Neural crest cell (in vitro differentiated cells): ENCODE data around the gene SEMA4C. TPM values are rescaled to one million over a fixed set of nuclear protein-coding genes. Genes with fewer than 3 reads are reported as not detected.

Experiments
- DNase-seq: peaks from one replicate; pipeline ENCODE4 v3.0.0; 2021; ENCODE audit warnings: low read depth, mixed read lengths, low spot score
- H3K27ac Mint-ChIP-seq: one replicate; pipeline ENCODE4 v1.8.0; 2021; ENCODE audit warnings: mild to moderate bottlenecking, mixed read lengths; ENCODE audit not compliant: unreplicated experiment
- H3K27me3 Mint-ChIP-seq: 2 replicates; pipeline ENCODE4 v1.8.0; 2021; ENCODE audit warnings: low read depth, mild to moderate bottlenecking, mixed read lengths
- H3K36me3 Mint-ChIP-seq: 2 replicates; pipeline ENCODE4 v1.8.0; 2021; ENCODE audit warnings: low read depth, mild to moderate bottlenecking, mixed read lengths
- H3K4me1 Mint-ChIP-seq: 2 replicates; pipeline ENCODE4 v1.8.0; 2021; ENCODE audit warnings: mixed read lengths
- H3K4me3 Mint-ChIP-seq: one replicate; pipeline ENCODE4 v1.8.0; 2021; ENCODE audit warnings: mild to moderate bottlenecking, mixed read lengths
- H3K9me3 Mint-ChIP-seq: 2 replicates; pipeline ENCODE4 v1.8.0; 2021; ENCODE audit warnings: mixed read lengths
- total RNA-seq: library from RNA; stranded (reverse); gene quantifications from 2 replicates; pipeline ENCODE4 v1.2.1, GENCODE V29; 2021
- TF ChIP-seq, protein P1 (sequence below): fragments of 200-600 bp; sonication (generic); conservative IDR thresholded peaks from 2 replicates; pipeline ENCODE4 v1.5.0; 2021; ENCODE audit warnings: antibody characterized with exemption, mild to moderate bottlenecking

SEMA4C gene
- total RNA-seq, 1 donor from 2014 or later = 103 TPM

DNA sequence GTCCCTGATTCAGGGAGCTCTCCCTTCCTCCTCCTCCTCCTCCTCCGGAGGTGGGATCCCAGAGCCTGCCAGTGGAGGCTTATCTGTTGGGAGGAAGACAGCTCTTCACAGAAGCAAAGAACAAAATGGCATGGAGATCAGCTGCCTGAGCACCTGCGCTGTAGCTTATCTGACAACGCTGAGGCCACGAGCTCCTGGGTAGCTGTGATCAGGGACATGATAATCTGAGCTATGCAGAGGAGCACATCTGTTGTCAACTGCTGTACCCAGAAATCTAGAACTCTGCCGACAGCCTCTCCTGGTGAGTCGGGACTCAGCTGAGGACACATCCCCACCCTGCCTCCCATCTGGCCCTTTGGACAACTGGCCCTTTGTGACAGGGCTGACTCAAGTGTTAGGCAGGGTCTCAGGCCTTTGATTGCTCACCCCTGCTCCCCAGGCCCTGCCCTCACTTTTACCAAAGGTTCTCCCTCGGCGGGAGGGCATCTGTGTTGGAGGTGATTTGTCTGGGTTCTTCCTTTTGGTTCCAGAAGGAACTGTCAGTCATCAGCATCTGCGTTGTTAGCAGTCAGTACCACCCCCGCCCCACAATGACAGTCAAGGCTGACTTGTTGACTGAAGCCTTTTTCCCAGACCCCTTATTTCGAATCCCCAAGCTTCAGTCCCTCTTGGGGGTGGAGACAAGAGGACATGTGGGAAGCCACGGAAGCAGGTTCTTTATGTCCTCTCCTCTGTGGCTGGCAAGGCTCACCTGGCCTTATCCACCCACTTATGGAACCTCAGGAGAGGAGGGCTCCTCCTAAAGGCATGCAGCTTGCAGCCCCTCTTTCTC, 59.7 kb downstream of the SEMA4C start:
- Mint-ChIP-seq H3K36me3 (peaks cover 10% of the 10 kb centered on the region), H3K9me3 (no peaks in the 10 kb centered on the region), H3K4me3 (no peak overlapping the region), H3K27ac (peak overlapping the region; percentile 6), H3K27me3 (no peaks in the 10 kb centered on the region), H3K4me1 (peaks cover 16% of the 10 kb centered on the region)
- TF ChIP-seq, protein P1, sequence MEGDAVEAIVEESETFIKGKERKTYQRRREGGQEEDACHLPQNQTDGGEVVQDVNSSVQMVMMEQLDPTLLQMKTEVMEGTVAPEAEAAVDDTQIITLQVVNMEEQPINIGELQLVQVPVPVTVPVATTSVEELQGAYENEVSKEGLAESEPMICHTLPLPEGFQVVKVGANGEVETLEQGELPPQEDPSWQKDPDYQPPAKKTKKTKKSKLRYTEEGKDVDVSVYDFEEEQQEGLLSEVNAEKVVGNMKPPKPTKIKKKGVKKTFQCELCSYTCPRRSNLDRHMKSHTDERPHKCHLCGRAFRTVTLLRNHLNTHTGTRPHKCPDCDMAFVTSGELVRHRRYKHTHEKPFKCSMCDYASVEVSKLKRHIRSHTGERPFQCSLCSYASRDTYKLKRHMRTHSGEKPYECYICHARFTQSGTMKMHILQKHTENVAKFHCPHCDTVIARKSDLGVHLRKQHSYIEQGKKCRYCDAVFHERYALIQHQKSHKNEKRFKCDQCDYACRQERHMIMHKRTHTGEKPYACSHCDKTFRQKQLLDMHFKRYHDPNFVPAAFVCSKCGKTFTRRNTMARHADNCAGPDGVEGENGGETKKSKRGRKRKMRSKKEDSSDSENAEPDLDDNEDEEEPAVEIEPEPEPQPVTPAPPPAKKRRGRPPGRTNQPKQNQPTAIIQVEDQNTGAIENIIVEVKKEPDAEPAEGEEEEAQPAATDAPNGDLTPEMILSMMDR = no peak
- no peak for DNase-seq

Other genes starting within 250 kb of the SEMA4C start
- 57.7 and 58.8 TPM in 2 replicates for gene KANSL3, start 231.8 kb downstream of the SEMA4C start, total RNA-seq
- 0.57 and 0.89 TPM in 2 replicates for gene FER1L5, start 227.3 kb downstream of the SEMA4C start, total RNA-seq
- gene LMAN2L, start 130.0 kb downstream of the SEMA4C start, total RNA-seq = 25.7 and 25.8 TPM in 2 replicates
- gene CNNM4, start 109.2 kb downstream of the SEMA4C start, total RNA-seq = 11.8 and 14.4 TPM in 2 replicates
- gene CNNM3, start 53.8 kb downstream of the SEMA4C start, total RNA-seq = 32.6 and 33.9 TPM in 2 replicates
- 9.3 and 11.4 TPM in 2 replicates for gene ANKRD23, start 26.1 kb downstream of the SEMA4C start, total RNA-seq
- gene ANKRD39, start 12.1 kb downstream of the SEMA4C start, total RNA-seq = 23.4 and 25.8 TPM in 2 replicates
- gene FAM178B, start 116.5 kb upstream of the SEMA4C start, total RNA-seq = 0.27 and 0.77 TPM in 2 replicates
- gene FAHD2B, start 224.8 kb upstream of the SEMA4C start, total RNA-seq = 39.2 and 41.1 TPM in 2 replicates
- 36.0 and 36.2 TPM in 2 replicates for gene ANKRD36, start 243.1 kb upstream of the SEMA4C start, total RNA-seq